Upper lobe of left lung (tissue), 4 donors: ENCODE measurements around the gene SEZ6L.

ENCODE experiments used
- EP300 ChIP-seq, 4 donors: sonication (generic); formaldehyde crosslinking; IDR thresholded peaks; one replicate each; pipeline ENCODE4 v1.5.1; 2017; ENCODE audit warnings: antibody characterized with exemption in 4 of 4, control low read depth in 2 of 4
- TF ChIP-seq, protein P1 (sequence below), 6 experiments: fragments of 450-650 bp in 4 of 6; fragments of 200-600 bp in 2 of 6; sonication (generic) in 2 of 6; IDR thresholded peaks; one replicate each; pipeline ENCODE4 v1.5.1; 2016 to 2019; ENCODE audit warnings: antibody characterized with exemption in 6 of 6

DNA sequence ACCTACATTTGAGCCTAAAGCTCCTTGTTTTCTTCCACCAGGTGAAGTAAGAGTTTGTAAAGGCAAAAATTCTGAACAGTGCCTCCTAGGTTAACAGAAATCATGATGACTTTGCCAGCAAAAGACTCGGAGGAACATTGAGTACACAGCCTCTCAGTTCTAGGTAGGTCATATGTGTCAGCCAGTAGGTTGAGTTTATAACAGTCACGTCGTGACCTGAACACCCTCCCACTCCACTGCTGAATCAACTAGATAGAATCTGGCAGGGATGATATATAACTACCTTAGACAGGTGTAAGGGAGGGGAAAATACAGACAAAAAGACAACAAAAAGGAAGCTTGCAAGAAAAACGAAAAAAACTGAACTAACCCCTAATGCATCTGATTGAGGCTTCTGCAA, 247.0 kb downstream of the SEZ6L start:
- TF ChIP-seq EP300 (IDR thresholded peaks at IDR 0.05), result no peak
- TF ChIP-seq, protein P1, sequence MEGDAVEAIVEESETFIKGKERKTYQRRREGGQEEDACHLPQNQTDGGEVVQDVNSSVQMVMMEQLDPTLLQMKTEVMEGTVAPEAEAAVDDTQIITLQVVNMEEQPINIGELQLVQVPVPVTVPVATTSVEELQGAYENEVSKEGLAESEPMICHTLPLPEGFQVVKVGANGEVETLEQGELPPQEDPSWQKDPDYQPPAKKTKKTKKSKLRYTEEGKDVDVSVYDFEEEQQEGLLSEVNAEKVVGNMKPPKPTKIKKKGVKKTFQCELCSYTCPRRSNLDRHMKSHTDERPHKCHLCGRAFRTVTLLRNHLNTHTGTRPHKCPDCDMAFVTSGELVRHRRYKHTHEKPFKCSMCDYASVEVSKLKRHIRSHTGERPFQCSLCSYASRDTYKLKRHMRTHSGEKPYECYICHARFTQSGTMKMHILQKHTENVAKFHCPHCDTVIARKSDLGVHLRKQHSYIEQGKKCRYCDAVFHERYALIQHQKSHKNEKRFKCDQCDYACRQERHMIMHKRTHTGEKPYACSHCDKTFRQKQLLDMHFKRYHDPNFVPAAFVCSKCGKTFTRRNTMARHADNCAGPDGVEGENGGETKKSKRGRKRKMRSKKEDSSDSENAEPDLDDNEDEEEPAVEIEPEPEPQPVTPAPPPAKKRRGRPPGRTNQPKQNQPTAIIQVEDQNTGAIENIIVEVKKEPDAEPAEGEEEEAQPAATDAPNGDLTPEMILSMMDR (IDR thresholded peaks at IDR 0.05), result no peak
